Left ventricle myocardium superior (tissue), 1 donor: ENCODE measurements around the gene TRIM66. TPM values are rescaled to one million over a fixed set of nuclear protein-coding genes. Genes with fewer than 3 reads are reported as not detected.
A peak's percentile ranks its signal among the peaks of the same experiment; 100 is the strongest.

Experiments
- ATAC-seq: fragments of 200-7000 bp; cut with Tn5 transposase; one replicate; pipeline ENCODE4 v1.9.1; 2020; ENCODE audit warnings: mild to moderate bottlenecking, moderate library complexity
- DNase-seq: peaks from one replicate; pipeline ENCODE4 v3.0.0-alpha.2; 2020
- intact Hi-C: fragments of 100-400 bp; cut with micrococcal nuclease; formaldehyde crosslinking; loops from one replicate; pipeline ENCODE4 v1.11.0; 2022
- long read RNA-seq: library from polyadenylated mRNA; unstranded; transcript quantifications from one replicate; pipeline ENCODE4 v2.0.0, GENCODE V29; 2021
- total RNA-seq: library from RNA; stranded (reverse); fragmentation: NEBNext Ultra II Directional; extraction: Animal tissue kit (Norgen Biotek cat#: 25700); gene quantifications from one replicate; pipeline ENCODE4 v1.2.1, GENCODE V29; 2021
- donor health status: DM: no; HTN: yes; CAD: no; lungs with severe emphysema.

TRIM66 gene
- total RNA-seq = 2.6 TPM
- long read RNA-seq, partial matches to known transcripts = 1 of 1 reads
- long read RNA-seq, other reads (novel, unspliced or antisense) = 0 of 1 reads

- ATAC-seq (peak; percentile 99), DNase-seq (peak; percentile 99)
- intact Hi-C loops = no loop called here
These were observed at the start of gene TRIM66, which contains the start of gene RPL27A for GRCh38 chr11:8682303-8683114. TSS of gene TRIM66 (minus strand) at chr11:8682665. CDS start at chr11:8672274, 10,391 bp downstream. TSS of gene RPL27A (plus strand) at chr11:8682792. CDS start at chr11:8682814, 22 bp downstream.

GRCh38 chr11:8731647-8732323 lies 49.3 kb upstream of the TRIM66 start:
- ATAC-seq (no peak), DNase-seq (no peak)
- intact Hi-C loops = no loop called here

- DNase-seq = no peak
- intact Hi-C loops = no loop called here
- ATAC-seq = no peak
These were observed 48.2 kb upstream of the TRIM66 start for GRCh38 chr11:8730697-8731020.

GRCh38 chr11:8729837-8730696 lies 47.6 kb upstream of the TRIM66 start:
- ATAC-seq = no peak
- no peak for DNase-seq
- intact Hi-C loops = no loop called here

- intact Hi-C loops = no loop called here
- no peak for DNase-seq
- ATAC-seq = no peak
These were observed 46.6 kb upstream of the TRIM66 start for GRCh38 chr11:8729067-8729466.

- ATAC-seq (peak; percentile 9), DNase-seq (no peak)
- intact Hi-C loops = no loop called here
These were observed 46.1 kb upstream of the TRIM66 start for GRCh38 chr11:8728563-8728962.

- ATAC-seq (no peak), DNase-seq (no peak)
- intact Hi-C loops = no loop called here
These were observed 43.9 kb upstream of the TRIM66 start for GRCh38 chr11:8726395-8726794.

GRCh38 chr11:8724682-8725081 lies 42.2 kb upstream of the TRIM66 start:
- intact Hi-C loops = no loop called here
- ATAC-seq (no peak), DNase-seq (no peak)

GRCh38 chr11:8723711-8724110 lies 41.2 kb upstream of the TRIM66 start:
- intact Hi-C loops = no loop called here
- DNase-seq = no peak
- ATAC-seq = no peak

GRCh38 chr11:8722809-8723208 lies 40.3 kb upstream of the TRIM66 start:
- no peak for DNase-seq
- no peak for ATAC-seq
- intact Hi-C loops = no loop called here

- no peak for ATAC-seq
- DNase-seq = no peak
- intact Hi-C loops = no loop called here
These were observed 39.4 kb upstream of the TRIM66 start for GRCh38 chr11:8721609-8722500.

GRCh38 chr11:8720868-8721608 lies 38.6 kb upstream of the TRIM66 start:
- no peak for DNase-seq
- no peak for ATAC-seq
- intact Hi-C loops = no loop called here

GRCh38 chr11:8720352-8720751 lies 37.9 kb upstream of the TRIM66 start:
- DNase-seq (no peak), ATAC-seq (no peak)
- intact Hi-C loops = no loop called here

GRCh38 chr11:8719721-8720120 lies 37.3 kb upstream of the TRIM66 start:
- DNase-seq (no peak), ATAC-seq (peak; percentile 3)
- intact Hi-C loops = no loop called here

GRCh38 chr11:8719211-8719649 lies 36.8 kb upstream of the TRIM66 start:
- ATAC-seq (peak; percentile 79), DNase-seq (peak; percentile 66)
- intact Hi-C loops = no loop called here

GRCh38 chr11:8717876-8718753 lies 35.6 kb upstream of the TRIM66 start:
- ATAC-seq (peak; percentile 81), DNase-seq (peak; percentile 69)
- intact Hi-C loops = no loop called here

GRCh38 chr11:8717544-8717875 lies 35.0 kb upstream of the TRIM66 start:
- intact Hi-C loops = no loop called here
- ATAC-seq (no peak), DNase-seq (no peak)
